K562 (cell line): ENCODE results near the gene KLK2. TPM values are rescaled to one million over a fixed set of nuclear protein-coding genes. Genes with fewer than 3 reads are reported as not detected.

Experiments
- AFF1 ChIP-seq, 2 experiments: fragments of 450-650 bp; IDR thresholded peaks; 2 replicates each; pipeline ENCODE4 v1.6.1; 2018; ENCODE audit warnings: mild to moderate bottlenecking in 2 of 2, low read depth in 1 of 2; ENCODE audit not compliant: partially characterized antibody in 2 of 2
- BRCA1 ChIP-seq, 2 experiments: fragments of 450-650 bp in 1 of 2; sonication (generic) in 1 of 2; formaldehyde crosslinking in 1 of 2; IDR thresholded peaks; 2 replicates each; pipeline versions ENCODE4 v1.5.0 to v1.6.1; 2017 to 2020; ENCODE audit warnings: mild to moderate bottlenecking in 1 of 2, missing genetic modification reagents in 1 of 2
- CUX1 ChIP-seq: fragments of 200-800 bp; sonication (Bioruptor generic); IDR thresholded peaks from 2 replicates; pipeline ENCODE4 v1.6.1; 2016; ENCODE audit warnings: missing genetic modification characterization, missing compliant biosample characterization
- FOXK1 ChIP-seq: sonication (generic); formaldehyde crosslinking; IDR thresholded peaks from 2 replicates; pipeline ENCODE4 v1.8.0; 2022; ENCODE audit warnings: missing genetic modification reagents, mild to moderate bottlenecking, borderline replicate concordance
- GMEB1 ChIP-seq: fragments of 250-450 bp; sonication (Bioruptor Pico); IDR thresholded peaks from 2 replicates; pipeline ENCODE4 v1.4.0; 2020; ENCODE audit warnings: mild to moderate bottlenecking
- KAT7 ChIP-seq: sonication (generic); formaldehyde crosslinking; IDR thresholded peaks from 2 replicates; pipeline ENCODE4 v1.8.0; 2022; ENCODE audit warnings: missing genetic modification reagents, mild to moderate bottlenecking, borderline replicate concordance
- MLLT1 ChIP-seq, 2 experiments: fragments of 450-650 bp; IDR thresholded peaks; 2 replicates each; pipeline ENCODE4 v1.6.1; 2016
- PHB ChIP-seq: fragments of 250-450 bp; sonication (Bioruptor Pico); IDR thresholded peaks from 2 replicates; pipeline ENCODE4 v1.5.0; 2021
- ZFX ChIP-seq: sonication (generic); formaldehyde crosslinking; IDR thresholded peaks from 2 replicates; pipeline ENCODE4 v1.8.0; 2022; ENCODE audit warnings: mild to moderate bottlenecking, missing genetic modification reagents, moderate library complexity
- polyA plus RNA-seq, 8 experiments: library from polyadenylated mRNA; depleted of rRNA in 4 of 8; stranded (reverse) in 5 of 8; unstranded in 3 of 8; fragments of >200 nt; fragmentation: Nextera tagmentation in 2 of 8; fragmentation: Illumina TruSeq in 1 of 8; extraction: Ambion mirVana in 2 of 8; extraction: Trizol in 1 of 8; gene quantifications; 2 replicates each; pipeline versions ENCODE4 v1.2.1 to v1.2.3, GENCODE V29; 2011 to 2014; ENCODE audit warnings: inconsistent platforms in 1 of 8, missing spikeins in 1 of 8
- total RNA-seq, 7 experiments: library from RNA; depleted of rRNA in 6 of 7; stranded (reverse); fragments of >200 nt in 6 of 7; fragmentation: Illumina TruSeq in 2 of 7; extraction: Trizol in 2 of 7; gene quantifications; 2 replicates each; pipeline versions ENCODE4 v1.2.1 to v1.2.3, GENCODE V29; 2011 to 2021; ENCODE audit warnings: low replicate concordance in 1 of 7

The KLK2 gene
- total and polyA plus RNA-seq, 9 of the 15 experiments (the other 6 are each of a cell fraction or from before 2014, with no cell fraction given), result 0.11 to 0.47 (median 0.23) TPM; not detected in 1

GRCh38 chr19:50870417-50871089 lies 2.7 kb upstream of the KLK2 start (continued):
- TF ChIP-seq AFF1 (IDR thresholded peaks at IDR 0.05; ENCODE audit: low read depth in 1 of 2, partially characterized antibody in 2 of 2), result no peak
- no peak for TF ChIP-seq PHB (CRISPR knock-in tag)
- TF ChIP-seq CUX1 (CRISPR knock-in tag), result 0 out of 2 replicates have a peak, but pooled peaks have one; percentile 42
- TF ChIP-seq KAT7 (CRISPR knock-in tag), result no peak
- TF ChIP-seq MLLT1 (IDR thresholded peaks at IDR 0.05), result peak in 1 of 2 experiments; percentile 41; a peak in 2 of 4 replicates
- peak; percentile 84 for TF ChIP-seq ZFX
- TF ChIP-seq FOXK1 (CRISPR knock-in tag), result peak; percentile 93; the same call in 1 of the 2 replicates
- peak; percentile 75; the same call in 1 of the 2 replicates for TF ChIP-seq GMEB1 (CRISPR knock-in tag)
- no peak for TF ChIP-seq BRCA1 (IDR thresholded peaks at IDR 0.05)
- TF ChIP-seq BRCA1 (CRISPR knock-in tag; IDR thresholded peaks at IDR 0.05), result no peak
- TF ChIP-seq, all 486 proteins: peak for 147
